OCI-LY3 (cell line): Measurements from ENCODE around the gene PGAM5.

Experiments
- H2AFZ ChIP-seq: fragments of 200-600, 300-600 bp; shearing (Covaris generic); 2 replicates; pipeline ENCODE4 v1.6.0; 2014; ENCODE audit warnings: antibody characterized with exemption, low read depth, low read length
- H3K27ac ChIP-seq: fragments of 200-600, 300-600 bp; sonication (generic); 2 replicates; pipeline ENCODE4 v1.5.1; 2014; ENCODE audit warnings: mild to moderate bottlenecking, low read length, moderate library complexity, mixed read lengths
- H3K27me3 ChIP-seq: fragments of 200-600, 300-600 bp; sonication (generic); 2 replicates; pipeline ENCODE4 v1.6.1; 2014; ENCODE audit warnings: low read depth, low read length, mixed read lengths
- H3K36me3 ChIP-seq: fragments of 200-600, 300-600 bp; sonication (generic); replicated peaks from 2 replicates; pipeline ENCODE3; 2014; ENCODE audit warnings: low read depth, low read length, mixed read lengths
- H3K4me1 ChIP-seq: fragments of 300-600, 200-600 bp; sonication (generic); 2 replicates; pipeline ENCODE4 v1.6.1; 2014; ENCODE audit warnings: low read length, mixed read lengths
- H3K4me2 ChIP-seq: fragments of 200-600, 300-600 bp; sonication (generic); 2 replicates; pipeline ENCODE4 v1.6.1; 2014; ENCODE audit warnings: low read length, mixed read lengths
- H3K4me3 ChIP-seq: fragments of 300-600, 200-600 bp; sonication (generic); 2 replicates; pipeline ENCODE4 v1.5.1; 2014; ENCODE audit warnings: antibody characterized with exemption, mild to moderate bottlenecking, low read length, moderate library complexity
- H3K79me2 ChIP-seq: fragments of 300-600, 200-600 bp; shearing (Covaris generic); 2 replicates; pipeline ENCODE4 v1.6.1; 2014; ENCODE audit warnings: mild to moderate bottlenecking, low read length, mixed read lengths
- H3K9ac ChIP-seq: fragments of 300-600, 200-600 bp; shearing (Covaris generic); 2 replicates; pipeline ENCODE4 v1.6.0; 2014; ENCODE audit warnings: mild to moderate bottlenecking, low read length, moderate library complexity
- H3K9me3 ChIP-seq: fragments of 200-600, 300-600 bp; shearing (Covaris generic); 2 replicates; pipeline ENCODE4 v1.6.1; 2014; ENCODE audit warnings: low read length, mixed read lengths; ENCODE audit not compliant: insufficient read depth
- H4K20me1 ChIP-seq: fragments of 200-600, 300-600 bp; sonication (generic); 2 replicates; pipeline ENCODE4 v1.6.1; 2016; ENCODE audit warnings: low read length, mixed read lengths; ENCODE audit not compliant: insufficient read depth
- CTCF ChIP-seq: fragments of 200-600, 300-600 bp; sonication (generic); IDR thresholded peaks from 2 replicates; pipeline ENCODE4 v1.5.1; 2014; ENCODE audit warnings: antibody characterized with exemption, low read length, low read depth
- EZH2phosphoT487 ChIP-seq: fragments of 200-600 bp; shearing (Covaris generic); IDR thresholded peaks from 2 replicates; pipeline ENCODE4 v1.6.1; 2018; ENCODE audit warnings: antibody characterized with exemption, mixed run types, low read depth

The PGAM5 gene

GRCh38 chr12:132710405-132711079, at the start of gene PGAM5:
Gene PGAM5, plus strand, starts transcription at chr12:132710842. Its CDS starts 35 bp downstream, at chr12:132710877.
- H4K20me1 ChIP-seq: peaks cover 7% of the 10 kb centered on the region
- no peak for TF ChIP-seq CTCF
- no peak for TF ChIP-seq EZH2phosphoT487
- H3K4me3 ChIP-seq: peak within 1 kb of the TSS; percentile 90
- peaks cover 53% of the 10 kb centered on the region for H3K79me2 ChIP-seq
- peaks cover 3% of the 10 kb centered on the region; the same call in 1 of the 2 replicates for H3K9me3 ChIP-seq
- H3K27ac ChIP-seq: peak within 1 kb of the TSS; percentile 73
- H3K36me3 ChIP-seq: peaks cover 25% of the 10 kb centered on the region
- H3K4me1 ChIP-seq: peaks cover 12% of the 10 kb centered on the region; the same call in 1 of the 2 replicates
- H3K4me2 ChIP-seq: peak within 1 kb of the TSS; percentile 98
- H3K27me3 ChIP-seq: no peaks in the 10 kb centered on the region
- H2AFZ ChIP-seq: peak within 1 kb of the TSS; percentile 61
- H3K9ac ChIP-seq: peak within 1 kb of the TSS; percentile 81

- no peak overlapping the region for H3K9ac ChIP-seq
- H3K9me3 ChIP-seq: no peaks in the 10 kb centered on the region
- H3K4me3 ChIP-seq: no peak overlapping the region
- no peaks in the 10 kb centered on the region for H3K4me1 ChIP-seq
- no peak for TF ChIP-seq EZH2phosphoT487
- peaks cover 83% of the 10 kb centered on the region for H3K36me3 ChIP-seq
- H3K4me2 ChIP-seq: no peak overlapping the region
- no peak overlapping the region for H2AFZ ChIP-seq
- H3K79me2 ChIP-seq: no peaks in the 10 kb centered on the region
- H3K27me3 ChIP-seq: no peaks in the 10 kb centered on the region
- H4K20me1 ChIP-seq: no peaks in the 10 kb centered on the region; the same call in 1 of the 2 replicates
- no peak overlapping the region for H3K27ac ChIP-seq
Measured at GRCh38 chr12:132660996-132661395, 49.6 kb upstream of the PGAM5 start.

DNA sequence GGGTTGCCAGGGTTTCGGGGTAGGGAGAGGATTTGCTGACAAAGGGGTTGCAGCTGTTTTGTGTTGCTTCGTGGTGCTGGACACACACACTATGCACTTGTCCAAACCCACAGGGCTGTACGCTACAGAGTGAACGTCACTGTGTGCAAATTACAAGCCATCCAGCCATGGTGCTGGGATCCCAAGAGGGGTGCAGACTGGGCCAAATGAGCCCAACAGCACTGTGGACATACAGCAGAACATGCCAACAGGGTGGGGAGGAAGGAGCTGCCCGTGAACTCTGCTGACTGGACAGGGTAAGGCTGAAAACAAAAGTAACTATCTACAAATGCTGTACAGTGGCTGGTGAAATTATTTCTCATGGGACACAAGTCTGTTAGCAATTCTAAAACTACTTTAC, 48.7 kb upstream of the PGAM5 start:
- TF ChIP-seq EZH2phosphoT487 (no peak), CTCF (no peak)
- Histone ChIP-seq H3K4me1 (no peaks in the 10 kb centered on the region), H3K27ac (no peak overlapping the region), H3K4me3 (no peak overlapping the region), H3K79me2 (no peaks in the 10 kb centered on the region), H3K4me2 (no peak overlapping the region), H2AFZ (no peak overlapping the region), H3K9me3 (no peaks in the 10 kb centered on the region), H3K27me3 (no peaks in the 10 kb centered on the region), H3K36me3 (peaks cover 85% of the 10 kb centered on the region), H4K20me1 (no peaks in the 10 kb centered on the region; the same call in 1 of the 2 replicates), H3K9ac (no peak overlapping the region)

DNA sequence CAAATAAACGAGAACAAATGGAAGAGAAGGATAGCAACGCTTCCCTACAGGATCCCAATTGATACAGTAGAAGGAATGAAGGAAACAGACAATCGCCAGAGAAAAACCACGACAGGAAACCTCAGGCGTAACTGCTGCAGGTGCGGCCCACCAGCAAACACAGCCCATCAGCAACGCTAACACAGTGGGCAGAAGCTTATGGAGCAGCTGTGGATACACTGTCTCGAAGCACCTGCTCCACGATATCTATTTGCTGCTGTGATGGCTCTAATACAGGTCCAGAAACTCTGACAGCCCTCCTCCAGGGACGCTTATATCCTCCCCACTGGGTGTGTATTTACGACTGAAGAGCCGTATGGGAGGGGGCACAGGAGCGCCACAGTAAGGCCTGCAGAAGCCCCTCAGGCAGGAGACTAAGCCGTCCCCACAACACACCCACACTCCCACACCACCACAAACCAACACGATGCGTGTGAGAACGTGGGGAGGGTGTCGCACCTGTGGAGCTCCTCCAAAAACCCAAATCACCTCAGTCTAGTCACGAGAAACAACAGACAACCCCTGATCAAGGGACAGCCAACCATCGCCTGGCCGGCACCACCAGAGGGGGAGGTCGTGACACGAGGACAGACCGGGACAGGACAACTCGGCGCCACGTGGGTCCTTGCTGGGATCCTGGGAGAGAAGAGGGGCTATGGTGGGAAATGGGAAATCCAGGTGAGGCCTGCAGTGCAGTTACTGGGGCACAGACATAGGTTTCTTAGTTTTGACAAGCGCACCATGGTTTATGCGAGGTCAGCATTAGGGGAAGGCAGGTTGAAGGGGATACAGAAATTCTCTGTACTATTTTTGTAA, 47.5 kb upstream of the PGAM5 start:
- no peaks in the 10 kb centered on the region for H3K9me3 ChIP-seq
- H3K4me1 ChIP-seq: no peaks in the 10 kb centered on the region
- TF ChIP-seq EZH2phosphoT487 (no peak), CTCF (no peak)
- H3K27me3 ChIP-seq: no peaks in the 10 kb centered on the region
- H3K36me3 ChIP-seq: peaks cover 80% of the 10 kb centered on the region
- H3K4me3 ChIP-seq: no peak overlapping the region
- no peaks in the 10 kb centered on the region; the same call in 1 of the 2 replicates for H4K20me1 ChIP-seq
- H3K4me2 ChIP-seq: no peak overlapping the region
- no peak overlapping the region for H3K9ac ChIP-seq
- no peak overlapping the region for H3K27ac ChIP-seq
- H2AFZ ChIP-seq: no peak overlapping the region
- H3K79me2 ChIP-seq: no peaks in the 10 kb centered on the region
